Jurkat, Clone E6-1 (cell line): ENCODE data around the gene DUOXA1.
"Not testable (repeated sequence)": the region's sequence is repeated elsewhere in the genome, so short reads cannot be mapped to it uniquely, and the experiment has no call there.

ENCODE experiments used
- DNase-seq: peaks from one replicate; pipeline ENCODE4 v3.0.0-alpha.2; 2011; ENCODE audit warnings: low read depth, low spot score
- H3K4me3 ChIP-seq: 2 replicates; pipeline ENCODE4 v1.5.1; 2011; ENCODE audit warnings: mild to moderate bottlenecking, low read length, control low read depth, moderate library complexity

DUOXA1 gene

GRCh38 chr15:45077391-45077790 lies 52.3 kb downstream of the DUOXA1 start:
- not testable (repeated sequence) for H3K4me3 ChIP-seq, DNase-seq

DNA sequence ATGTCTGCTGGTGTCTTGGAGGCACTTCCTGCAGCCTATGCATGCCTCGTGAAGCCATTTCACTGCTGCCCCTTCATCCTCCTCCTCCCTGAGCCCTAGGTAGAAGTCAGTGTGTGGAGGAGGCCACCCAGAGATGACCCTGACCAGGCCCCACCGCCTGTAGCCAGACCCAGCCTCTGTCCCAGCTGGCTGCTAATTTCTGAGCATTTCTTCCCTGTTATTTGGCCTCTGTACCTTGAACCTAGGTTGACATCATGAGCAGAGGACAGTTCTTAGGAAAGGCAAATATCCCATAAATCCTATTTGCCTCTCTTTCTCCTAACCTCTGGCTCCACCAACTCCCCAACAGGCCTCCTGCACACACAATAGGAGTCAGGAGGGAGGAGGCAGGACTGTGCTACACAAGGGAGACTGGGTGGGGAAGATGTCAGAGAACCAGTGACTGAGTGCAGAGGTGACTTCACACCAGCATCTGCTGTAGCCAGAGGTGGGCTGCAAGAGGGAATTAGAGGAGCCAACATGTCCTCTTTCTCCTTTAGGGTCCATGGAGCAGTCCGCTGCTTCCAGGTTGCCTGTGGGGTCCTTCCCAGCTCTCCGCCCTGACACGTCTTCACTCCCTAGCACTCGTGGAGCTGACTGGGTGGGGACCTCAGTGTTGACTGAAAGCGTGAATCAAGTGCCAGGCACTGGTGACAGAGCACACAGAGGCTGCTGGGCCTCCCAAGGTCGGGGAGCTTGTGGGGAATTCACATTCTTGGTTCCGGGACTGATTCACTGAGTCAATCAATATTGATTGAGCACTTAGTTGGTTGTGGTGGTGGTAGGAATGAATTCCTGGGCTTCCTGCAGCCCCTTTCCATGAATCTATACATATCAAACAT lies 54.0 kb downstream of the DUOXA1 start:
- DNase-seq, H3K4me3 ChIP-seq: not testable (repeated sequence)

DNA sequence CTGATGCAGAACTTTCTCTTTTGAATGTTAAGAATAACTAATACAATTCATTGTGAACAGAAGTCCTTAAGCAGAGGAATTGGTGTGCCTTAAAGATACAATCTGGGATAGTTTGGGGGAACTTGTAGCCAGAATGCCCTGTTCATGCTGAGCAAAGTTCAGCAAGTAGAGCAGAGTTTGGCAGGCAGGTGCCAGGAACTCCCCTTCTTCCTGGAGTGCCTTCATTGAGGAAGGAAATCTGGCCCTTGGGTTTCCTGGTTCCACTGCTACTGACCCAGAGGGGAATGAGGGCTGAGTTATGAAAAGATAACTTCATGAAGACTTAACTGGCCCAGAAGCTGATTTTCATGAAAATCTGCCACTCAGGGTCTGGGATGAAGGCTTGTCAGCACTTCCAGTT lies 56.1 kb downstream of the DUOXA1 start:
- not testable (repeated sequence) for H3K4me3 ChIP-seq, DNase-seq

GRCh38 chr15:45069942-45070360 lies 59.7 kb downstream of the DUOXA1 start:
- not testable (repeated sequence) for H3K4me3 ChIP-seq

More at GRCh38 chr15:45069942-45070360, 59.7 kb downstream of the DUOXA1 start:
- DNase-seq, result not testable (repeated sequence)
